Hepatocyte (in vitro differentiated cells): ENCODE data around the gene SKAP2.

Experiments used
- CTCF ChIP-seq: fragments of 200-600 bp; sonication (generic); IDR thresholded peaks from 2 replicates; pipeline ENCODE4 v1.5.1; 2016; ENCODE audit warnings: antibody characterized with exemption, mild to moderate bottlenecking; ENCODE audit not compliant: poor library complexity
- EZH2 ChIP-seq: fragments of 200-600 bp; sonication (generic); IDR thresholded peaks from 2 replicates; pipeline ENCODE4 v1.6.1; 2016; ENCODE audit warnings: antibody characterized with exemption, mild to moderate bottlenecking, borderline replicate concordance

- TF ChIP-seq CTCF = no peak
- TF ChIP-seq EZH2 = no peak
Measured at GRCh38 chr7:26658389-26659084, 205.9 kb downstream of the SKAP2 start.
